Middle frontal gyrus (tissue), 1 donor: ENCODE measurements around the gene FAAH.

Experiments
- DNase-seq: peaks from one replicate; pipeline ENCODE4 v3.0.0-alpha.2; 2015; ENCODE audit warnings: low spot score; ENCODE audit errors: extremely low spot score

The FAAH gene

GRCh38 chr1:46421739-46422138 is 27.6 kb downstream of the FAAH start:
- no peak for DNase-seq

GRCh38 chr1:46422261-46422871 is 28.2 kb downstream of the FAAH start:
- no peak for DNase-seq

GRCh38 chr1:46423574-46424240 is 29.6 kb downstream of the FAAH start:
- no peak for DNase-seq

- no peak for DNase-seq
Observed at GRCh38 chr1:46424730-46425129, 30.6 kb downstream of the FAAH start.

- no peak for DNase-seq
Observed at GRCh38 chr1:46425726-46426125, 31.6 kb downstream of the FAAH start.

GRCh38 chr1:46427541-46427940 is 33.4 kb downstream of the FAAH start:
- DNase-seq: no peak

- no peak for DNase-seq
Observed at GRCh38 chr1:46429436-46429835, 35.3 kb downstream of the FAAH start.

GRCh38 chr1:46431695-46432094 is 37.6 kb downstream of the FAAH start:
- no peak for DNase-seq

GRCh38 chr1:46432781-46433327 is 38.7 kb downstream of the FAAH start:
- DNase-seq: no peak

GRCh38 chr1:46434358-46434757 is 40.2 kb downstream of the FAAH start:
- no peak for DNase-seq

- no peak for DNase-seq
Observed at GRCh38 chr1:46436844-46437243, 42.7 kb downstream of the FAAH start.

GRCh38 chr1:46437723-46438122 is 43.6 kb downstream of the FAAH start:
- DNase-seq: no peak

- DNase-seq: no peak
Observed at GRCh38 chr1:46438346-46438745, 44.2 kb downstream of the FAAH start.

GRCh38 chr1:46440478-46440877 is 46.4 kb downstream of the FAAH start:
- no peak for DNase-seq

- DNase-seq: no peak
Observed at GRCh38 chr1:46442317-46443161, 48.4 kb downstream of the FAAH start.

- no peak for DNase-seq
Observed at GRCh38 chr1:46444466-46444865, 50.3 kb downstream of the FAAH start.

GRCh38 chr1:46445773-46446256 is 51.7 kb downstream of the FAAH start:
- no peak for DNase-seq

- DNase-seq: peak; percentile 49
Observed at GRCh38 chr1:46446646-46447498, 52.8 kb downstream of the FAAH start.

GRCh38 chr1:46447499-46448108 is 53.5 kb downstream of the FAAH start:
- no peak for DNase-seq

- DNase-seq: no peak
Observed at GRCh38 chr1:46448109-46448911, 54.2 kb downstream of the FAAH start.
